Spinal cord (tissue), 10 donors: Measurements from ENCODE around the gene FHAD1. TPM values are rescaled to one million over a fixed set of nuclear protein-coding genes. Genes with fewer than 3 reads are reported as not detected.

ENCODE experiments used
- DNase-seq, 6 donors: peaks; one replicate each; pipeline versions ENCODE4 v3.0.0 to v3.0.0-alpha.2; 2013 to 2015; ENCODE audit warnings: low spot score in 6 of 6, low read depth in 4 of 6
- H3K27ac ChIP-seq: one replicate; pipeline ENCODE4 v1.5.1; 2013; ENCODE audit warnings: low read depth, low read length, control low read depth
- H3K27me3 ChIP-seq: one replicate; pipeline ENCODE4 v1.6.1; 2013; ENCODE audit warnings: low read length; ENCODE audit not compliant: control insufficient read depth, insufficient read depth
- H3K36me3 ChIP-seq: one replicate; pipeline ENCODE4 v1.6.1; 2013; ENCODE audit warnings: low read length; ENCODE audit not compliant: control insufficient read depth, insufficient read depth
- H3K4me1 ChIP-seq: one replicate; pipeline ENCODE4 v1.6.1; 2013; ENCODE audit warnings: low read length; ENCODE audit not compliant: control insufficient read depth, insufficient read depth
- H3K4me3 ChIP-seq: one replicate; pipeline ENCODE4 v1.5.1; 2013; ENCODE audit warnings: low read depth, low read length, control low read depth
- H3K9me3 ChIP-seq: one replicate; pipeline ENCODE4 v1.6.1; 2013; ENCODE audit warnings: low read length; ENCODE audit not compliant: control insufficient read depth, insufficient read depth
- WGBS: methylation state at CpG from one replicate; pipeline ENCODE4 v1.1.5; 2013; ENCODE audit warnings: missing lambda C conversion rate; ENCODE audit not compliant: insufficient coverage; 5-methylcytosine and 5-hydroxymethylcytosine counted together
- polyA plus RNA-seq, 2 donors: library from polyadenylated mRNA; unstranded; fragments of 120-200 nt; gene quantifications; one replicate each; pipeline ENCODE4 v1.2.1, GENCODE V29; 2013; ENCODE audit not compliant: insufficient read length in 2 of 2
- total RNA-seq, 2 donors: library from RNA; depleted of rRNA in 1 of 2; stranded (reverse); fragments of 120-200 nt in 1 of 2; fragments of >200 nt in 1 of 2; gene quantifications; one replicate each; pipeline versions ENCODE4 v1.2.3 to v1.2.4, GENCODE V29; 2013 to 2014
- donor health status: healthy.

Gene FHAD1
- total and polyA plus RNA-seq, 4 donors, result 3.1 to 9.9 (median 7.7) TPM

DNA sequence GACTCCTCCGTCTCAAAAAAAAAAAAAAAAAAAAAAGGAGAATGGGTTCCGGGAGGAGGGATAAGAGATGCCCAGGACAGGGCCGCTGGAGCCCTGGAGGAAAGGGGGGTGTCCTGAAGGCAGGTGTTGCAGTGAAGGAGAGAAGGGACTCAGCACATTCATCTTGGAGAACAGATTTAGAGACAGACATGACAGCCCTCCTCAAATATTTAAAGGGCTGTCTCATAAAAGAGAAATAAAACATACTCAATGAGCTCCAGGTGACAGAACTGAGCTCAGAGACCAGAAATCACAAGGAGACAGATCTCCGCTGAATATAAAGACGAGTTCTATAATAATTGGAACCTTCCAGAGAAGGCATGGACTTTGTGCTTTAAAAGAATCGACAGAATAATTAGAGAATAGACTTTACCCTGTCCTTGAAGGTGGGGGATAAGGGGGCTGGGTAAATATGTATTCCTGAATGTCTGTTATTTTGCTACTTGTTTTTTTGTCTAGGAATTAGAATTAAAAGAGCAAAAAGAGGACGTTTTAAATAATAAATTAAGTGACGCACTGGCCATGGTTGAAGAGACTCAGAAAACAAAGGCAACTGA, 110.7 kb downstream of the FHAD1 start:
- H3K36me3 ChIP-seq, result peaks cover 2% of the 10 kb centered on the region
- DNase-seq, result peak in 1 of 6 donors; percentile 57
- peaks cover 4% of the 10 kb centered on the region for H3K4me1 ChIP-seq
- no peaks in the 10 kb centered on the region for H3K9me3 ChIP-seq
- H3K27ac ChIP-seq, result no peak overlapping the region
- no peaks in the 10 kb centered on the region for H3K27me3 ChIP-seq
- H3K4me3 ChIP-seq, result no peak overlapping the region
- WGBS, result 82% methylated on average over 5 of the region's 8 CpGs

DNA sequence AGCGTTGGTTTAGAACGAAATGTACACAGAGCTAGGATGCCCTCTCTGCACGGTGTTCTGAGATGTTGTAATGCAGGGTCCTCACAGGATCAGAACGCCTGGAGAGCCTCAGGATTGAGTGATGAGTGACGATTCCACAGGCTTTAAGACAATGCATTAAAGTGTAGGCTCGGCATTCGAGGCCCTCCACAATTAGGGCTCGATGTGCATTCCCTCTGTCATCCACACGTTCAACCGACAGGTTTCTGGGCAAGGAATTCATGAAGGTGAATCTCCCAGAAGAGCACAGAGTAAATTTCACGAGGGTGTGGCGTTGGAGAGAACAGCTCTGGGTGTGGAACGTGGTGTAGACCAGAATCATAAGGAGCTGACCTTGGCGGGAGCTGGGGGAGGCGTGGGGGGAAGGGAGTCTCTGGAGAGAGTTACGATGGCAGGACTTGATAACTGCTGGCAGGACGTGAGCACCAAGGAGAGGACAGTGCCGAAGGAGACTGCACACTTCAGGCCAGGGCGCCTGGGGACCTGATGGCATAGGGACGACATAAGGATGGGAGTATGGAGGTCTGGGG, 111.6 kb downstream of the FHAD1 start:
- H3K36me3 ChIP-seq, result peaks cover 2% of the 10 kb centered on the region
- 95% methylated on average over 16 of the region's 20 CpGs for WGBS
- no peak overlapping the region for H3K27ac ChIP-seq

DNA sequence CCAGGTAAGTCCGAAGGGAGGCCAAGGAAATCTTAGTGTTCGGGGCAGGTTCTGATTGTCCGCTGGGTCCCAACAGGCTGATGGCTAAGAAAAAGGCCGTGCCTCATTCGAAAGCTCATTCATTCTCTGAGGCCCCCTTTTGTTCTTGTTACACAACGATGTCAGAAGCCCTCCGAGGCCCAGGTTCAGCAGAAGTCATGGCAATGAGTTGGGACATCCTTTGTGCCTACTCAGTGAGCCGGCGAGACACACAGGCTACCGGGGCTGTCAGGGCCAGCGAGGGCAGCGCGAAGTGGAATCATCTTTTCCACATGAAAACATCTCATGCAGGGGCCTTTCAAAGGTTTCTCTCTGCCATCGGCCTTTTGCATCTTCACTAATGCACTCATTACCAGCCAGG, 113.7 kb downstream of the FHAD1 start:
- Histone ChIP-seq H3K27ac (no peak overlapping the region), H3K27me3 (no peaks in the 10 kb centered on the region), H3K36me3 (peaks cover 2% of the 10 kb centered on the region), H3K9me3 (no peaks in the 10 kb centered on the region), H3K4me3 (no peak overlapping the region), H3K4me1 (peaks cover 4% of the 10 kb centered on the region)
- DNase-seq, result no peak
- 61% methylated on average over 13 of the region's 14 CpGs for WGBS

More for the DNA sequence above, 111.6 kb downstream of the FHAD1 start:
- DNase-seq, result no peak
- no peaks in the 10 kb centered on the region for H3K27me3 ChIP-seq
- peaks cover 4% of the 10 kb centered on the region for H3K4me1 ChIP-seq
- no peaks in the 10 kb centered on the region for H3K9me3 ChIP-seq
- no peak overlapping the region for H3K4me3 ChIP-seq

- WGBS, result 90% methylated on average over 10 of the region's 13 CpGs
- H3K9me3 ChIP-seq, result no peaks in the 10 kb centered on the region
- no peak for DNase-seq
- H3K27me3 ChIP-seq, result no peaks in the 10 kb centered on the region
- peaks cover 2% of the 10 kb centered on the region for H3K36me3 ChIP-seq
- no peak overlapping the region for H3K4me3 ChIP-seq
- H3K4me1 ChIP-seq, result peaks cover 4% of the 10 kb centered on the region
- no peak overlapping the region for H3K27ac ChIP-seq
Measured at GRCh38 chr1:15362096-15362736, 115.2 kb downstream of the FHAD1 start.

- Histone ChIP-seq H3K4me3 (no peak overlapping the region), H3K36me3 (peaks cover 2% of the 10 kb centered on the region), H3K27me3 (no peaks in the 10 kb centered on the region), H3K9me3 (no peaks in the 10 kb centered on the region), H3K4me1 (peaks cover 4% of the 10 kb centered on the region), H3K27ac (no peak overlapping the region)
- 100% methylated on average over 3 of the region's 4 CpGs for whole genome bisulfite sequencing
- no peak for DNase-seq
Measured at GRCh38 chr1:15362737-15363128, 115.7 kb downstream of the FHAD1 start.

- Histone ChIP-seq H3K27me3 (no peaks in the 10 kb centered on the region), H3K36me3 (peaks cover 2% of the 10 kb centered on the region), H3K9me3 (no peaks in the 10 kb centered on the region), H3K27ac (no peak overlapping the region), H3K4me3 (no peak overlapping the region), H3K4me1 (peaks cover 4% of the 10 kb centered on the region)
- 86% methylated on average over 1 of the region's 5 CpGs for WGBS
- DNase-seq, result no peak
Measured at GRCh38 chr1:15364740-15365139, 117.7 kb downstream of the FHAD1 start.

DNA sequence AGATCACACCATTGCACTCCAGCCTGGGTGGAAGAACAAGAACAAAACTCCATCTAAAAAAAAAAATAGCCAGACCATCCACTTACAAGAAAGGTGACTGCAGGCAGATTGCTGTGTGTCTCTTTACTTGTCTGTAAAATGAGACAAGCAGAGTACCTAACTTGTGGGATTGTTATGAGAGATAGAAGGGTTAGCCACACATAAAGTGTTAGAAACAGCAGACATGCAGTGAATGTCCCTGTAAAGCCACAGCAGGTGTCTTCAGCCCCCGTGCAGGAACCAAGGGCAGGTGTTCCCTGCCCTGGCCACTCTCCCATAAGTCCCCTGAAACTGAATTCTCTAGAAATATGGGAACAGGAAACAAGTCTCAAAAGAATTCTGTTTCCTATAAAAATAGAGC, 121.9 kb downstream of the FHAD1 start:
- Histone ChIP-seq H3K36me3 (no peaks in the 10 kb centered on the region), H3K4me1 (peaks cover 28% of the 10 kb centered on the region), H3K4me3 (no peak overlapping the region), H3K27ac (no peak overlapping the region), H3K9me3 (no peaks in the 10 kb centered on the region), H3K27me3 (no peaks in the 10 kb centered on the region)
- 33% methylated on average over 1 of the region's 1 CpG for WGBS
- no peak for DNase-seq

GRCh38 chr1:15370268-15370667, 123.2 kb downstream of the FHAD1 start:
- Histone ChIP-seq H3K4me1 (peaks cover 25% of the 10 kb centered on the region), H3K27me3 (no peaks in the 10 kb centered on the region), H3K9me3 (no peaks in the 10 kb centered on the region), H3K36me3 (no peaks in the 10 kb centered on the region), H3K4me3 (no peak overlapping the region), H3K27ac (peak overlapping the region; percentile 41)
- 60% methylated on average over 3 of the region's 4 CpGs for WGBS
- DNase-seq, result no peak

- H3K4me3 ChIP-seq, result no peak overlapping the region
- H3K36me3 ChIP-seq, result no peaks in the 10 kb centered on the region
- peak in 5 of 6 donors; percentile 58 to 91 (median 73) for DNase-seq
- H3K27ac ChIP-seq, result peak overlapping the region; percentile 41
- no peaks in the 10 kb centered on the region for H3K9me3 ChIP-seq
- no peaks in the 10 kb centered on the region for H3K27me3 ChIP-seq
- 36% methylated on average over 15 of the region's 16 CpGs for WGBS
- peaks cover 25% of the 10 kb centered on the region for H3K4me1 ChIP-seq
Measured at GRCh38 chr1:15370781-15371520, 123.9 kb downstream of the FHAD1 start.
